Measurements from ENCODE around the gene BEAN1.
A peak's percentile ranks its signal among the peaks of the same experiment; 100 is the strongest.

Gene BEAN1

GRCh38 chr16:66521951-66522771 is 95.1 kb downstream of the BEAN1 start:
- peak; percentile 81 for DNase-seq (ENCODE audit: low read depth)

- no peak for DNase-seq (ENCODE audit: low read depth)
Observed at GRCh38 chr16:66522816-66523590, 95.9 kb downstream of the BEAN1 start.

- no peak for DNase-seq (ENCODE audit: low read depth)
Observed at GRCh38 chr16:66523861-66524354, 96.8 kb downstream of the BEAN1 start.

- no peak for DNase-seq (ENCODE audit: low read depth)
Observed at GRCh38 chr16:66524601-66525164, 97.6 kb downstream of the BEAN1 start.

- no peak for DNase-seq (ENCODE audit: low read depth)
Observed at GRCh38 chr16:66525396-66526180, 98.5 kb downstream of the BEAN1 start.

GRCh38 chr16:66528294-66528693 is 101.2 kb downstream of the BEAN1 start:
- no peak for DNase-seq (ENCODE audit: low read depth)

GRCh38 chr16:66529475-66529874 is 102.4 kb downstream of the BEAN1 start:
- DNase-seq (ENCODE audit: low read depth): no peak
